Fibroblast of upper back skin (primary cell): Measurements from ENCODE around the gene ARIH2.
A peak's percentile ranks its signal among the peaks of the same experiment; 100 is the strongest.
"Not testable (repeated sequence)": the region's sequence is repeated elsewhere in the genome, so short reads cannot be mapped to it uniquely, and the experiment has no call there.

Experiments used
- DNase-seq: peaks from one replicate; pipeline ENCODE4 v3.0.0-alpha.2; 2013

Gene ARIH2

GRCh38 chr3:49005998-49006397, 87.4 kb downstream of the ARIH2 start:
- no peak for DNase-seq

- DNase-seq = peak; percentile 15
Measured at GRCh38 chr3:49006408-49007067, 87.9 kb downstream of the ARIH2 start.

GRCh38 chr3:49007068-49007770, 88.6 kb downstream of the ARIH2 start, which contains the start of gene WDR6:
Gene WDR6, plus strand, starts transcription at chr3:49007391. Its CDS starts 41 bp downstream, at chr3:49007432.
- DNase-seq = peak; percentile 98

- peak; percentile 89 for DNase-seq
Measured at GRCh38 chr3:49007771-49008528, 89.3 kb downstream of the ARIH2 start.

GRCh38 chr3:49008627-49009026, 90.0 kb downstream of the ARIH2 start:
- DNase-seq = not testable (repeated sequence)

GRCh38 chr3:49009396-49009795, 90.8 kb downstream of the ARIH2 start:
- no peak for DNase-seq

GRCh38 chr3:49012441-49013017, 93.9 kb downstream of the ARIH2 start:
- no peak for DNase-seq

- DNase-seq = no peak
Measured at GRCh38 chr3:49013113-49013737, 94.6 kb downstream of the ARIH2 start.

GRCh38 chr3:49013738-49014660, 95.4 kb downstream of the ARIH2 start:
- DNase-seq = no peak

- no peak for DNase-seq
Measured at GRCh38 chr3:49015072-49015471, 96.4 kb downstream of the ARIH2 start.

GRCh38 chr3:49015765-49016164, 97.1 kb downstream of the ARIH2 start:
- DNase-seq = no peak

GRCh38 chr3:49016414-49017228, 98.0 kb downstream of the ARIH2 start:
- no peak for DNase-seq

GRCh38 chr3:49017229-49017970, 98.8 kb downstream of the ARIH2 start:
- no peak for DNase-seq

GRCh38 chr3:49017971-49018706, 99.5 kb downstream of the ARIH2 start, which contains the start of gene DALRD3:
Gene DALRD3, minus strand, starts transcription at chr3:49018580. Its CDS starts 16 bp downstream, at chr3:49018564.
- DNase-seq = peak; percentile 52

GRCh38 chr3:49018707-49019006, 100.0 kb downstream of the ARIH2 start:
- DNase-seq = no peak

GRCh38 chr3:49019941-49020329, 101.3 kb downstream of the ARIH2 start:
- DNase-seq = no peak

- DNase-seq = no peak
Measured at GRCh38 chr3:49020330-49021212, 101.9 kb downstream of the ARIH2 start.

- peak; percentile 98 for DNase-seq
Measured at GRCh38 chr3:49021213-49021812, 102.7 kb downstream of the ARIH2 start.
